UCSD-AML1 (cell line): Measurements from ENCODE around the gene INPP4B.
"Not testable (repeated sequence)": the region's sequence is repeated elsewhere in the genome, so short reads cannot be mapped to it uniquely, and the experiment has no call there.

Experiments used
- DNase-seq: peaks from one replicate; lab custom pipeline; 2025; ENCODE audit not compliant: unreplicated experiment; lab: John Stamatoyannopoulos, UW

Gene INPP4B

DNA sequence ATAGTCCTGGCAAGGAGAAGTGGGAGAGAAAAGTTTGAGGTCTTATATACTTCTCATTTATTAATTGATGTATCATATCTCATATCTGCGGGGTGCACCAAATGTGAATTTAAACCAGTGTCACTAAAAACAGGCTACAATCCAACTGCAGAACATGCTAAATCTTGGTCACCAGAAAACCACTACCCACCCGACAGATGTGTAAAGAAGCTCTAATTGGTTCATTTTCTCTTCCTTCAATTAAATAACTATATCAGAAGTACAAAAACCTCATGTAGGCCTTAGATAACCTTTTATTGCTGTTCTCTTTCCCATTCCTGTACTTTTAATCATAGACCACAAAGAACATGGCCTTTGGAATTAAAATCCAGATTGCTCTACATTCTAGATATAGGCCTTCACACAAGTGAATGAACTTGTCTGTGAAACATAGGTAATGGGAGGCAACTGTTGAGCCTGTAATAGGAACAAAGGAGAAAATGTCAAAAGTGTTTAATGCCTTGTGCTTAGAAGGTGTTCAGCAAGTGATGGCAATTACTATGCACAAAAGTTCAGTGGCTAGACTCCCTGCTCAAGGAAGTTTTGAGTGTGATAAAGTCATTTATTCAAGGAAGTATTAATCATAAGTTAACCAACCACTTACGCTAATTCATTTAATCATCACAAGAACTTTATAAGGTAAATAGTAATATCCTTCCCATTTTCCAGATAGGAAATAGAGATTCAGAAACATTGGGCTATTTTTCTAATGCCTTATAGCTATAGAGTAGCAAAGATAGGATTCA is 425.6 kb downstream of the INPP4B start:
- no peak for DNase-seq

DNA sequence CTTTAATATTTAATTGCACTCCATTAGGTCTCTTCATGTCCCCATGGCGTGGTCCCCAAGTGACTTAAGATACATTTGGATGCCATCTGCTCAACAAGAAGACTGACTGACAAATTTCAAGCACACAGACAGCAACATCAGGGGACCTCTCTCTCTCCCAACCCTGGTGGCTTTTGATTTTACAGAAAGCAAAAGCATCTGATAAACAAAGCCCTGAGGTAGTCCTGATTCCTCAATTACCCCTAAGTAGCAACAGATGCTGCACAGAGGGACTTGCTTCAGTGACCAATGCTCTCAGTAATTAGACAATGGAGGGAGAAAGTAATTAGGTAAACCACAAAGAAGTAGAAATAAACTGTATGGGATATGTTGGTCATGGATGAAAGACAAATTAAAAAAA is 426.4 kb downstream of the INPP4B start:
- DNase-seq, result no peak

DNA sequence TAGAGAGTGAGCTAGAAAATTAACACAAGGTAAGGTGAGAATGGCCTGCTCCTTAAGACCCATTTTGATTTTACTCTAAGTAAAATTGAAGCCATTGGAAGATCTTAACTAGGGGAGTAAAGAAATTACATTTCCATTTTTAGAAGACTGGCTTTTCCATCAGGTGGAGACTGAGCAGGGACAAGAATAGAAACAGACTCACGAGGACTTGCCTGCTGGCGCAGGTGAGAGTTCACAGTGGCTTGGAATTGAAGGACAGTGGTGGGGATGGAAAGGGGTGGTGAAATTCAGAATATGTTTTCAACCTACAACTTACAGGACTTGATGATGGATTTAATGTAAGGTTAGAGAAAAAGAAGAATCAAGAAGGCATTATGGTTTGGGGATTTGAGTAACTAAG is 427.4 kb downstream of the INPP4B start:
- no peak for DNase-seq

DNA sequence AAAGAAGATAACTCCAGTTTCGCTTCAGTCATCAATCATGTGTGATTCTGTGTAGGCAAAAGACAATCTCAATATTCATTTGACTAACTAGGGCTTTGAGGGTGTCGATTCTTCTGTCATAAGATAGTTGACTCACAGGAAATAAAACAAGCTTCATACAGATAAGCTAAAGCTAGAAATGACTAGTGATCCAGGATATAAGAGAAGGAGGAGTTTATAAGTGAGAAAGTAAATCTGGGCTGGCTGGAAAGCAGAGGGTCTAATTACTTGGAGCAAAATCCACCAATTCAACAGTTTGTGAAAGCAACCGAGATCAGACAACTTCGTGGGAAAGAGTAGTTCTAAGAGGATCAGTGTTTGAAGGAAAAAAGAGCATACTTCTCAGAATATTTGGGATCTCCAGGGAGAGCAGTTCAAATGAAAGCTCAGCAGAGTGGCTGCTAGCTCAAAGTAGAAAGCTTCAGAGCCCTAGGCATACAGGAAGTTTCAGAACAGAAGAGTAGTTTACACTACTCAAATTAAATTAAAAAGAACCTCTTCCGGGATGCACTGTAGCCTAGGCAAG is 429.3 kb downstream of the INPP4B start:
- no peak for DNase-seq

DNA sequence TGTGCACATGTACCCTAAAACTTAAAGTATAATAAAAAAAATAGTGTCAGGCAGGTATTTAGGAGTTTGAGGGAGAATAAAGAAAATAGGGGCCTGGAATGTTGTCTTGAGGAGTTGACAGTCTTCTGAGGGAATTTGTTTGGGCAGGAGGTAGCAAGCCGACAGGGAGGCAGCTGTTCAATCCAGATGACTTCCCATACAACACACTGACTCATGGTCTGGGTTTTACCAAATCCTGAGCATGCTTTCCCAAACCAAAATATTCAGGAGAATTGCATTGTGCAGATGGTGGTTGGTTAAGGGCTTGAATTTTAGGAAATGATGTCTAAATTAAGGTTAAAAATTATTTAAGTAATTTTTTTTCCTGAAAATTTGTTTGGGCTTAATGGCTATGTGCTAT is 430.0 kb downstream of the INPP4B start:
- no peak for DNase-seq

DNA sequence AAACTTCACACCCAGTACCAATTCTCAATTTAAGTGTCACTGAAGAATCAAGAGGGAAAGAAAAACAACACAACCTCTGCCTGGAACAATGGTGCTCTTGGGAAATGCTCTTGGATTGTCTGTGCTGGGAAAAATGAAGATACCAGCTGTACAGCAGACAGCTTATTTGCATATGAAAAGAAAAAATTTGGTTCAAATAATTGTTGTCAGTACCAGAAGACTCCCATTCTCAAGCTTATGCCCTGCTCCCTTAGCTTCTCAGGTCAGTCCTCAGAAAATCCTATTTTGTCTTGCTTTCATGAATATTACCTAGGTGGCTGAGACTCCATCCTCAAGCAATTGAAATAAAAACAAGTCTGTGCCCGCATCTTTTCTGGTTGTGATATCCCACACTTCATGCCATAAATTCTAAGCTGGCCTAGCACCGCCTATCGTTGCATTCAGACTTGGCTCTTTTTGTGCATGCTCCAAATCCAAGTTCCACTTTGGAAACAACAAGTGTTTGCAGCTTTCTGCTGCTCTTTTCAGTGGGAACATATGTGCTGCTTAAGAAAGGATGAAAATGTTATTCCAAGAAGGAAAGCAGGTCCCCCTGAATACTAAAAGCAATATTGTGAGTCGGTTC is 431.6 kb downstream of the INPP4B start:
- no peak for DNase-seq

DNA sequence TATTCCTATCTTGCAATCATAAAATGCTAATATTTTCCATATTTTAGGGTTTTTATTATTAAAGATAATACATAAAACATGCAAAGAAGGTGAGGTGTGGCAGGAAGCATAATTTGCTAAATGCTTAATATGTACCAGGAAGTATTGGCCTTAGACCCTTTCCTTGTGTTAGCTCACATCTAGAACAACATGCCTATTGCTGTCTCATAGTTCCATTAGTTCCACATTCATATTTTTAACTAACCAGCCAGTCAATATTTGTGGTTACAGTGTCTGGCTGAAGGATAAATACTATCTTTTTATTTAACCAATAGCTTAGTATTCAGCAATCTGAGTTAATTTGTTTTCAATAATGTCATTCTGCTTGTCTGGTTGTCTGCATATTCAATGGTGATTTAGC is 432.6 kb downstream of the INPP4B start:
- no peak for DNase-seq

DNA sequence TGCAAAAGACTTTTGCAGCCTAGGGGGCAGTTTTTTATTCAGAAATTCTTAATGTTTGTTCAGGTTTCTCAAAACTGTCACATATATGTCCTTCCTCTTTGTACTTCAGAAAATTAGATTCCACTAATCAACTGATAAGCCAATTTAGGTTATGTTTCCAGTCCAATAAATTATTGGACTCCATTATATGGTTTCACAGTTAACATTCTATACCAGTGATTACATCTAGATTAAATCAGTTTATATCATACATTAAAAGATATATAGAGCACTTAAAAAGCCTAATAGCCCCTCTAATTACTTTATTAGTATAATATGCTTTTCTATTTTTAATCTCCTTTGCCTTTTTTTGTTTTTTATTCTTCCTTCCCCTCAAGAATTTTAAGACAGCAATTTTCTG is 434.1 kb downstream of the INPP4B start:
- no peak for DNase-seq

DNA sequence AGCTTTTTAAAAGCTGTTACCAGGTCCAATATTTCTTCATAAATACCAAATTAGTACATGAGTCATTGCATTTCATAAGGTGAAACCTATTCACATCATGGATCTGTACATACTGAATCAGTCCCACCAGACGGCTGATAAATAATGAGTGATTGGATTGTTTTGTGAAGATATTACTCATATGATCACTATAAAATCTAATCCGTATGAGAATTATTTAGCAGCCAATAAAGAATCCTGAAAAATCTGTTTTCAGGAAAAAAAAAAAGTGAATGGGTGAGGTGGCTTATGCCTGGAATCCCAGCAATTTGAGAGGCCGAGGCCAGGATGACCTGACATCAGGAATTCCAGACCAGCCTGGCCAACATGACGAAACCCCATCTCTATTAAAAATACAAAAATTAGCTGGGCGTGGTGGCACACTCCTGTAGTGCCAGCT is 438.1 kb downstream of the INPP4B start:
- no peak for DNase-seq

DNA sequence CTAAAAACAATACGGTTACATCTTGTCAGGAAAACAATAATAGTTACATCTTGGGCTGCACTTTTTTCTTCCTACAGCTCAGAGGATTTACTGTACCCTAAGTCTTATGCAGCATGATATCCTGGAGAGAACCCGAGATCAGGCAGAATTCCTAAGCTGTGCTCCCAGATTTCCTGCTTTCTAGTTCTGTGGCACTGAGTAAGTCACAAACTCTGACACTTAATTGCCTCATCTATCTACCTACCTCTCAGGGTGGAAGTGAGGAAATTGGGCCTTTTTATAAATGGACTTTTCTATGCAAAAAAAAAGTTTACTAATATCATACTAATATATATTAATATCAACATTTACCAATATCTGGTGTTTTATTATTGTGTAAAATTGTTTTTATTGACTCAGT is 438.5 kb downstream of the INPP4B start:
- no peak for DNase-seq

DNA sequence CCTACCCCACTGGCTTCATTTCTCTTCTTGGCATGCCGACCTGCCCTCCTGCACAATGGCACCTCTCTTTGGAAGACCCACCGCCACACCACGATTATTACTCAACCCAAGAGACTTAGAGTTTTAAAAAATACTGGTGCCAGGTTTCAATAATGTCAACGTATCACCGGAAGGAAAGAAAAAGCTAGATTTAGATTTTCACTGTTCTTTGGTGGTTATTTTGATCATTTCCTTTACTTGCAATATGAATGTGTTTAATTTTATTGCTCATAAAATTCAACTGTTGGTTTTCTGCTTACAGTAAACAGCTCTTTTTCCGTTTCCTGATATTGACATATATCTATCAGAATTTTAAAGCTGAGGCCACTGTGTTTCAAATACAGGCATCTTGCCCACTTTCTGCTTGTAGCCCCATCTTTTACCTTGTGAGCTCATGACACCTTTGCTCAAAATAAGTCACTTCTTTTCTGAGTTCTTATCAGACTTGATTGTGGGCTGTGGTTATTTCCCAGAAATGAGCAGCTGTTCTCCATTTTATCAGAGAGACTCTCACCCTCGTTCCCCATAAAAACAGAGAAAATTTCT is 439.1 kb downstream of the INPP4B start:
- no peak for DNase-seq

DNA sequence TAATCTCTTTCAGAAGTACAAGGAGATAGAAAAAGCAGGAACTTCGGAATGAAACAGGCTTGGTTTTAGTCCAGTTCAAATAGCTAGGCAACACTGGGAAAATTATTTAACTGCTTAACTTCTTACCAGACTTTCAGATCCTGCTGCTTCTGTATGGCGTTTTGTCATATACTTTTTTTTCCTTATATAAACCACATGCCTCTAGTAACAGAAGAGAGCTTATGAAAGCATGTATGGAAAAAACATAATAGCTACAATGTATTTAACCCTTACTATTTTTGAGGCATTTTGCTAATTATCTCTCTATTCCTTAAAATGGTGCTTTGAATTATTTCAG is 439.6 kb downstream of the INPP4B start:
- no peak for DNase-seq

DNA sequence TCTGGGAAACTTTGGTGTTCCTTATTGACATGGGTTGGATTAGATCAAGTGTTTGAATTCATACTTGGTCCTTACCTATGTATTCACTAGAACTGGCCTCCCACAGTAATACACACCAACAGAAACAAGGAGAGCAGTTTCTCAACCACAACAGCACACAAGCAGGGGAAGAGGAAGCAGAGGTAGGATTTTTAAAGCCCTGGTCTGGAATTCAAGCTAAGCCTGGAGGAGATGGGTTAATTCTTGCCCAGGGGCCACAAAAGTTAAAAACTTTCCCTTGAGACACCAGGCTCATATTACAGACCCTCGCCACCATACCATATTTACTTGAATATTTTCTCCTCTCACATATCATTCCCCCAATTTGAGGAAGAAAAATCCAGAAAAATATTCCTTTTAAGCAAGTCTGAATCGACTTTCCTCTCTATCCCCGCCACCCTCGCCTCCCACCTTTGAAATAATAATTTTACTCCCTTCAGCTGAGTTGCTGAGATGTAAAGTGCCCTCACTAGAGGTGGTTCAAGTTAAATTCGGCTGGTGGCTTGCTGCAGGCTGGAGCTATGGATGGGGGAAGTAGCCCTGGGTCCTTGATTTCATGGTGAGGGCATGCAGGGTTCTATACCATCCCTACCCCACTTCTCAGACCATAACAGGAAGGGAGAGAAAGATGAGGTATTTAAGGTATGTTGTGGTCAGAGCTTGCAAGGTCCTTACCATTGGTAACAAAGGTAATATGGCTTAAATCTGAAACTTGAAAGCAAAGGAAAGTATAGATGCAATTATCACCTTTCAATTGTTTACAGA is 440.2 kb downstream of the INPP4B start:
- DNase-seq, result peak; percentile 34

DNA sequence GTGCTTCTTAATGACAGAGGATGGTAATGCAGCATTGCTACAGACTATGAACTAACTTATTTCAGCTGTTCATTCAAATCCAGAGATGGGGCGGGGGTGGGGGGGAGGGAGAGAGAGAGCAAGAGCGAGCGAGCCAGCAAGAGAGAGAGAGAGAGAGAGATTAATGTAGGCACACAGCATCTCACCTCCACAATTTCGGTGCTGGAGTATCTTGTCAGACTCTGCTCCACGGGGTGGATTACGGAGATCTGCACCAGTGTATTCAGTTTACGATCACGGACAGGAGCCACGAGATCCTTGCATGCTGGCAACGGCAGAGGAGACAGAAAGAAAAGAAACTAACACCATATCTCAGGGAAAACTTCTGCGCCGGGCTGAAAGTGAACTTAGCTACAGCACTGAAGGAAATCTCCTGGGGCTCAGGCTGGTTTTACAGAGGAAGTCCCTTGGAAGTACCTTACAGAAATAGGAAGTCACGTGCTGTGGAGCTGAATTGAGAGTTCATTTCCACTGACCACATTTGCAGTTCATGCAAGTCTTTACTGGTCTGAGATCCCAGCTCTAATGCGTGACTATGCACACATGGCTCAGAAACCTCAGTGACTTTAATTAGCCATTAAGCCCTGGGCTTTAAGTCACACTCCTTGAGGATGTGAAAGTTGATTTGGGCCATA is 440.9 kb downstream of the INPP4B start:
- peak; percentile 76 for DNase-seq

DNA sequence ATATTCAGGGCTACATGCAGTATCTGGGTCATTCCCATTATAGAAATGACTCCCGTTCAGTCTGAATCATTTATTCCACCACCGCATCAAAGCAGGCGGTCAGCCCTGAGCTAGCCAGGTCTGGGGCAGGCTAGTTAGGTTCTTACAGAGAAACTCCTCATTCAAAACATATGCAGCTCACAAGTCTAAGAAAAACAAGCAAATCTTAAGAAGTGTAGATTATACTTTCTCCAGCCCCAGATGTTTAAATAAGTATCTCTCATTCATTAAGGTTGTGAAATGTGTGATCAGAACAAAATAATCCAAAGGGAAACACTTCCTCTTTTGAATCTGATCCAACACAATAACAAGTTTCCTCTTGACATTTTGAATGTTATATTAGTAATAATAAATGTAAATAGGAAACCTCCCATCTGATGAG is 441.9 kb downstream of the INPP4B start:
- DNase-seq, result peak; percentile 36

DNA sequence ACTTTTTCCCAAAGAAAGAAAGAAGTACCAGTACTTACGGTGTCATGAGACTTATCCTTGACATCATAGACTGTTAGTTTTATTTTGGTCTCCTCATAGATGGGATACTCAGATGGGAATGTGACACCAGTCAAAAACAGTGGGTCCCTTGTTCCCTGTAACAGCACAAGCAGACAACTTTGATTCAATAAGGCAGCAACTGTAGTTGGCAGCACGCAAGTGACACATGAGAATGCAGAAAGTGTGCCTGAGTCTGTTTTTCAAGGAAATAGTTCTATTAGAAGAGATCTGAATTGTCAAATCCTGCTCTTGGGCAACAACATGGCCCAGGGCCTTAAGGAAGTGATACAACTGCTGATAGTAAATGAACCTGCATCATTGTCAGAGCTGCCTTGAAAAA is 443.2 kb downstream of the INPP4B start:
- peak; percentile 19 for DNase-seq

DNA sequence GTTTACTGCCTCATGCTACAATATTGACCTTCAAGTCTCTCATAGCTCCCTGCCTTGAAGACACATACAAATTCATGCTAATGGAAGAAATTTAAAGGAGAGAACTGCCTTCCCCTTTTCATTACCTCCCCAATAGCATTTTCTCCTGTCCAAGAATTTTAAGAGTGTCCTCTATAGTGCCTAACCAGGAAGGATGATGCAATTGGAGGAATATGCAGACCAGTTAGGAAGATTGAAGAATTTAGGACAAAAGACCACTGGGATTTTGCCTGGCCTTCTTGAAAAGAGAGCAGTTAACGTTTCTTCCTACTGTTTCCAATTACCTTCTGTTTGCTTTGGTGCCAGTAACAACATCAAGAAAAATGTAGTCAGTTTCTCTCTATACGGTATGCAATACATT is 443.9 kb downstream of the INPP4B start:
- DNase-seq, result no peak

DNA sequence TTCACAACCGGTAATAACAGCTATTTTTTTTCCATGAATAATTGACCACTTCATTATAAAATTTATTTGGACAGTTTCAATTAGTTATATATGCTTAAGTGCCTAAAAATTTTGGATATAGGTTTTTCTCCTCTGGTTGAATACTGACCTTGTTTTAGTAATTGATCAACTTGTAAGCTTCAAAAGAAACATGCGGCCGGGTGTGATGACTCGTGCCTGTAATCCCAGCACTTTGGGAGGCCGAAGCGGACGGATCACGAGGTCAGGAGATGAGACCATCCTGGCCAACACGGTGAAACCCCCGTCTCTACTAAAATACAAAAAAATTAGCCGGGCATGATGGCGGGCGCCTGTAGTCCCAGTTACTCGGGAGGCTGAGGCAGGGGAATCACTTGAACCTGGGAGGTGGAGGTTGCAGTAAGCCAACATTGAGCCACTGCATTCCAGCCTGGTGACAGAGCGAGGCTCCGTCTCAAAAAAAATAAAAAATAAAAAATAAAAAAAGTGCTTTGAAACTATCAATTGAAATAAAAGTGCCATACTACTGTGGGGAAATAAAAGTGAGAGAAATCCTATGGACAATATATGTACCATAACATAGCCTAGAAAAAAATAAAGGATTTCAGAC is 448.6 kb downstream of the INPP4B start:
- DNase-seq, result not testable (repeated sequence)

DNA sequence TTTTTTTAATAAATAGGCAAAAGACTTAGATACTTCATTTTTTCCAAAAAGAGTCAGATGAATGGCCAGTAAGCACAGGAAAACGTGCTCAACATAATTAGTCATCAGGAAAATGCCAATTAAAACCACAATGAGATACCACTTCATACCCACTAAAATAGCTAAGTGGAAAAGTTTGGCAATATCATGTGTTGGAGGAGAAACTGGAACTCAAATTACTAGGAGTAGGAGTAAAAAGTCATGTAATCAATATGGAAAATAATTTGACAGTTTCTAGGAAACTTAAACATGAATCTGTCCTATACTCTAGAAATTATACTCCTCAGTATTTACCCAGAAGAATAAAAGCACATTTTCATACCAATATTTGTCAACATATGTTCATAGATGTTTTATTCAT is 449.8 kb downstream of the INPP4B start:
- DNase-seq, result no peak

DNA sequence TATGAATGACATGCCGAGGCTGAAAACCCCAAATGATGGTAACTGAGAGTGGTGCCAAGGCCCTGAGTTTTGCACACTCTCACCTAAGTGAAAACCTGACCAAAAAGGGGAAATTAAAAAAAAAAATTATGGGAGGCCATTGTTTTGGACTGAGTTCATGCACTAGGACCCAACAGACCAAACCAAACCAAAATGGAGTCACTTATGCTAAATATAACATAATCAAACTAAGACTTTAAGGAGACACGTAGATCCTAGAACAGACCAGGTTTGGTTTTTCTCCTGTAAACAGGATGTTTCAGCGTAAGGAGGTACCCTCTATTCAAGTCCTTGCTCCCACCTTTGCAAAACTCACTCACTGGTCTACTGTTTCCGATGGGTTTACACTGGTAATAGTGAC is 453.0 kb downstream of the INPP4B start:
- DNase-seq, result no peak
